Mucosa of descending colon (tissue), 3 donors: ENCODE results near the gene RSAD1. TPM values are rescaled to one million over a fixed set of nuclear protein-coding genes. Genes with fewer than 3 reads are reported as not detected.
A peak's percentile ranks its signal among the peaks of the same experiment; 100 is the strongest.

Source experiments
- ATAC-seq: fragments of 200-7000 bp; cut with Tn5 transposase; one replicate; pipeline ENCODE4 v1.9.1; 2020; ENCODE audit warnings: mild to moderate bottlenecking, moderate library complexity
- DNase-seq, 3 donors: peaks; one replicate each; pipeline ENCODE4 v3.0.0-alpha.2; 2020
- H3K36me3 ChIP-seq: fragments of 200-600 bp; one replicate; pipeline ENCODE4 v1.8.0; 2021; ENCODE audit warnings: low read depth, mild to moderate bottlenecking
- H3K4me1 ChIP-seq: fragments of 200-600 bp; one replicate; pipeline ENCODE4 v1.8.0; 2021; ENCODE audit warnings: low read depth, mild to moderate bottlenecking
- H3K4me3 ChIP-seq: fragments of 200-600 bp; one replicate; pipeline ENCODE4 v1.8.0; 2021; ENCODE audit warnings: mild to moderate bottlenecking
- H3K9me3 ChIP-seq: fragments of 200-600 bp; one replicate; pipeline ENCODE4 v1.8.0; 2021; ENCODE audit warnings: mild to moderate bottlenecking
- intact Hi-C, 2 donors: fragments of 100-400 bp; cut with DNase I in 1 of 2; cut with micrococcal nuclease in 1 of 2; formaldehyde crosslinking; loops; one replicate each; pipeline versions ENCODE4 v1.11.0 to v1.11.1; 2022; cut with DNase I, micrococcal nuclease
- total RNA-seq, 3 donors: library from RNA; stranded (reverse); fragmentation: NEBNext Ultra II Directional in 2 of 3; extraction: Animal tissue kit (Norgen Biotek cat#: 25700) in 2 of 3; gene quantifications; one replicate each; pipeline versions ENCODE4 v1.2.1 to v1.2.4, GENCODE V29; 2021 to 2023
- TF ChIP-seq, protein P1 (sequence below): fragments of 200-600 bp; IDR thresholded peaks from one replicate; pipeline ENCODE4 v1.8.0; 2022; ENCODE audit warnings: antibody characterized with exemption, mild to moderate bottlenecking
- donor health status: DM: no; HTN: no; CAD: no; lungs with moderate emphysema.
- donor health status: DM: no; HTN: no; CAD: no.
- donor health status: DM: no; HTN: yes; CAD: no.

RSAD1 gene
- total RNA-seq, 3 donors from 2014 or later = 35.9 to 38.2 (median 37.7) TPM

DNA sequence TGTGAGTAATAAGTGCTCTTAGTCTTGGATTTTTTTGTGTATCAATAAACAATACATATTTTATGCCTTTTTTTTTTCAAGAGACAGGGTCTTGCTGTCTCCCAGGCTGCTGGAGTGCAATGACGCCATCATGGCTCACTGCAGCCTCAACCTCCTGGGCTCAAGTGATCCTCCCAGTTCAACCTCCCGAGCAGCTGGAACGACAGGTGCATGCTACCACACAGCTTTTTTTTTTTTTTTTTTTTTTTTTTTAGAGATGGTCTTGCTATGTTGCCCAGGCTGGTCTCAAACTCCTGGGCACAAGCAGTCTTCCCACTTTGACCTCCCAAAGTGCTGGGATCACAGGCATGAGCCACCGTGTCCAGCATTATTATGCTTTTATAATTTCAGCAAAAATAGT lies 39.7 kb upstream of the RSAD1 start:
- H3K36me3 ChIP-seq = no peaks in the 10 kb centered on the region
- peaks cover 25% of the 10 kb centered on the region for H3K4me1 ChIP-seq
- TF ChIP-seq, protein P1, sequence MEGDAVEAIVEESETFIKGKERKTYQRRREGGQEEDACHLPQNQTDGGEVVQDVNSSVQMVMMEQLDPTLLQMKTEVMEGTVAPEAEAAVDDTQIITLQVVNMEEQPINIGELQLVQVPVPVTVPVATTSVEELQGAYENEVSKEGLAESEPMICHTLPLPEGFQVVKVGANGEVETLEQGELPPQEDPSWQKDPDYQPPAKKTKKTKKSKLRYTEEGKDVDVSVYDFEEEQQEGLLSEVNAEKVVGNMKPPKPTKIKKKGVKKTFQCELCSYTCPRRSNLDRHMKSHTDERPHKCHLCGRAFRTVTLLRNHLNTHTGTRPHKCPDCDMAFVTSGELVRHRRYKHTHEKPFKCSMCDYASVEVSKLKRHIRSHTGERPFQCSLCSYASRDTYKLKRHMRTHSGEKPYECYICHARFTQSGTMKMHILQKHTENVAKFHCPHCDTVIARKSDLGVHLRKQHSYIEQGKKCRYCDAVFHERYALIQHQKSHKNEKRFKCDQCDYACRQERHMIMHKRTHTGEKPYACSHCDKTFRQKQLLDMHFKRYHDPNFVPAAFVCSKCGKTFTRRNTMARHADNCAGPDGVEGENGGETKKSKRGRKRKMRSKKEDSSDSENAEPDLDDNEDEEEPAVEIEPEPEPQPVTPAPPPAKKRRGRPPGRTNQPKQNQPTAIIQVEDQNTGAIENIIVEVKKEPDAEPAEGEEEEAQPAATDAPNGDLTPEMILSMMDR = no peak
- no peaks in the 10 kb centered on the region for H3K9me3 ChIP-seq
- no peak for DNase-seq
- no peak for ATAC-seq
- H3K4me3 ChIP-seq = no peak overlapping the region
- intact Hi-C loops = no loop called here

DNA sequence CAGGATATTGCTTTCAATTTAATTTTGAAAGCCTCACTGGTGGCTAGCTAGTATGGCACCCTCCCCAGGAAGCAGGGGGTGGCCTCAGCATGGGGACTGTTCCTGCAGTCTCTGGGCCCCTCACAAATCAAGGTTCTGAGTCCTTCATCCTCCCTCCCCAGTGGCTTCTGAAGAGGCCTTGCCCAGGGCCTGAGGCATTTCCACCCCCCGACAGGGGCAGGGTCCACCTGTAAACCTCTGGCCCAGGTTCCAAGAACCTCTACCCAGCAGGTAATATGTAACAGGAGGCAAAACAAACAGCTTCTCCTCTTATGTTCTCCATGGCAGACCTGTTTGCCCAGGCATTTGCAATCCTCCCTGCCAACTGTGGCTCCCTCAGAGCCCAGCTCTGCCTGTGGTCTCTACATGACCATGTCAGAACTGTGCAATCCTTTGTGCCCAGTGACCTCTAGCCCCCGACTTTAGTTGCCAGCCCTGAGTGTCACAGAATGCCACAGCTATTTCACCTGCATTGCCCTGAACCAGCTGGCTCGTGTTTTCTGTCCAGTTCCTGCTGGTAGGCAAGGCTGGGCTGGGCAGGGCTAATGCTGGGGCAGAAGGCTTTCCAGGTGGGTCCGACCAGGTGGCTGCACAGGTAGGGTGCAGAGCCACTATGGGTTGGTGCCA lies 38.4 kb upstream of the RSAD1 start:
- H3K4me3 ChIP-seq = no peak overlapping the region
- peak; percentile 72 to 78 (median 73) for DNase-seq
- H3K4me1 ChIP-seq = peaks cover 25% of the 10 kb centered on the region
- no peaks in the 10 kb centered on the region for H3K9me3 ChIP-seq
- intact Hi-C loops = no loop called here
- H3K36me3 ChIP-seq = no peaks in the 10 kb centered on the region
- peak; percentile 90 for ATAC-seq
- TF ChIP-seq, protein P1 = no peak

DNA sequence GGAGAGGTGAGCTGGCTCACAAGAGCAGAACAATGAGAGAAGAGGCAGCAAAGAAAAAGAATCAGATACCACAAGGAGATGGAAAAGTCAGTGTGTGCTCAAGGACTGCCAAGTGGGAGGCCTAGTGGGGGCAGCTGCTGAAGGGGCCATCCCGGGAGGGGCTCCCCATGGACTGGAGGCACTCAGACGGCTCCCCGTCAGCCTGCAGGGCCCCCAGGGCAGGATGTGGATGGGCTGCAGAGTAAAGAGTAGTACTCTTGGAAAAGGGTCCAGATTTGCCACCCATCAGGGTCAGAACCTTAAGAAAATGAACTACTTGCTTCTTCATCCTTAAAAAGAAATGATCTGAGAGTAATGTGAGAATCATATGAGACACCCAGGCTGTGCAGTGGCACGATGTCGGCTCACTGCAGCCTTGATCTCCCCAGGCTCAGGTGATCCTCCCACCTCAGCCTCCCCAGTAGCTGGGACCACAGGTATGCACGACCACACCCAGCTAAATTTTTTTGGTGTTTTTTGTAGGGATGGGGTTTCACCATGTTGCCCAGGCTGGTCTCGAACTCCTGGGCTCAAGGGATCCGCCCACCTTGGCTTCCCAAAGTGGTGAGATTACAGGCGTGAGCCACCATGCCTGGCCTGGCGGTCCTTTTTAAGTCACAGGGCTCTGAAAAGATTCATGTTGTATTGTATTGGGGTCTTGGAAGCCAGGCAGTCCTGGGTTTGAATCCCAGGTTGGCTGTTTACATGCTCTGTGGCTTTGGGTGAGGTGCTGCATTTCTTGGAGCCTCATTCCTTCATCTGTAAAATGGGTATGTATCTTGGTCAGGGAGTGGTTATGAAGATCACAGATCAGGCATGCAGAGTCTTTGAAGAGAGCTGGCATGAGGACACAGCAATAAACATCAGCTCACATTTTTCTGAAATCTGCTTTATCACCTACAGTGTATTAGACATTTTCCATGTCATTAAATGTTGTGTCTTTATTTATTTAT lies 37.5 kb upstream of the RSAD1 start:
- Histone ChIP-seq H3K4me3 (no peak overlapping the region), H3K36me3 (no peaks in the 10 kb centered on the region), H3K4me1 (peaks cover 29% of the 10 kb centered on the region), H3K9me3 (no peaks in the 10 kb centered on the region)
- intact Hi-C loops = no loop called here
- ATAC-seq (no peak), DNase-seq (no peak)
- TF ChIP-seq, protein P1 = no peak

DNA sequence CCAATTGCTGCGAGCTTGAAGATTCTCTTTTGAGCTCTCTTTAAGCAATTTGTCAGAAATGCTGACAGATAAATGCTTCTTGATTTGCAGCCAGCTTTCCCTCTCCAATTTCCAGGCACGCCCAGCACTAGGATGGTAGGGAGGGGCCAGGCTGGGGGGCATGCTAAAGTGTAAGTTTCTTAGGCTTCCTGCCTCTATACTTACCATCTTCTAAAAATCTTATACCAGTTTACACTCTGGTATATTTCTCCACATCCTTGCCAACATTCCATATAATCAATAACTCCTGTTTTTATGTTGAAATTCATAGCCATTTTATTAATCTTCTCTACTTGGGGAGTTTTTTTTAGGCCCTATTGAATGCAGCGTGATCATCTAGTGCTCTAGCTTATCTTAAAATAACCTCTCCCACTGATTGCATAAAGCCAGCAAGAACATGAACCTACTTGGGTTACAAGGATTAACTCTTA lies 35.1 kb upstream of the RSAD1 start:
- TF ChIP-seq, protein P1 = no peak
- peaks cover 42% of the 10 kb centered on the region for H3K4me1 ChIP-seq
- H3K36me3 ChIP-seq = no peaks in the 10 kb centered on the region
- no peaks in the 10 kb centered on the region for H3K9me3 ChIP-seq
- ATAC-seq (no peak), DNase-seq (peak in 2 of 3 donors; percentile 69 to 70)
- intact Hi-C loops = no loop called here
- no peak overlapping the region for H3K4me3 ChIP-seq

DNA sequence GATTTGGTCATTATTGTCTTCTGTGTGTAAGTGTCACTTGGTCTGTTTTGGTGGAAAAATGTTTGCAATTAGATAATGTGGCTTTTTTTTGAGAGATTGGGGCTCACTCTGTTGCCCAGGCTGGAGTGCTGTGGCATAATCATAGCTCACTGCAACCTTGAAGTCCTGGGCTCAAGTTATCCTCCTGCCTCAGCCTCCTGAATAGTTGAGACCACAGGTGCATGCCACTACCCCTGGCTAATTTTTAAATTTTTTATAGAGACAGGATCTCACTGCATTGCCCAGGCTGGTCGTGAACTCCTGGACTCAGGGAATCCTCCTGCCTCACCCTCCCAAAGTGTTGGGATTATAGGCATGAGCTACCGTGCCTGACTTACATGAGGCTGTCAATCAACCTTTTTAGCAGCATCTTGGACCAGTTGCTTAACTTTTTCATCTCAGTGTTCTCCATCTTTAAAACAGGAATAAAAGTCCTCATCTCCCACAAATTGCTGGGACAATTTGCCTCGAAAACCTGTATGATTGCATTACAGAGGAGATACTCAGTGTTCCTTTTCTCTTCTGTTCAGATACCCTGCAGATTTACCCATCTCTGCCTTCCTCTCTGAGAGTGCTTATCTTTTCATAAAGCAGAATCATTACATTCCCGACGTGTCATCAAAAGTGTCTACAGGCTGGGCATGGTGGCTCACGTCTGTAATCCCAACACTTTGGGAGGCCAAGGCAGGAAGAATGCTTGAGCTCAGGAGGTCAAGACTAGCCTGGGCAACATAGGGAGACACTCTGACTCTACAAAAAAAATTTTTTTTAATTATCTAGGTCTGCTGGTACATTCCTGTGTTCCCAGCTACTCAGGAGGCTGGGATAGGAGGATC lies 33.6 kb upstream of the RSAD1 start:
- no peaks in the 10 kb centered on the region for H3K36me3 ChIP-seq
- no peak for DNase-seq
- no peak overlapping the region for H3K4me3 ChIP-seq
- TF ChIP-seq, protein P1 = no peak
- peaks cover 36% of the 10 kb centered on the region for H3K4me1 ChIP-seq
- no peak for ATAC-seq
- no peaks in the 10 kb centered on the region for H3K9me3 ChIP-seq
- intact Hi-C loops = no loop called here
